GM12872 (cell line): ENCODE data around the gene NAPA.

ENCODE experiments used
- TF ChIP-seq, protein P1 (sequence below): IDR thresholded peaks from 3 replicates; pipeline ENCODE4 v1.5.1; 2011; ENCODE audit warnings: low read depth, mild to moderate bottlenecking, low read length, moderate library complexity; ENCODE audit not compliant: insufficient read depth

Gene NAPA

DNA sequence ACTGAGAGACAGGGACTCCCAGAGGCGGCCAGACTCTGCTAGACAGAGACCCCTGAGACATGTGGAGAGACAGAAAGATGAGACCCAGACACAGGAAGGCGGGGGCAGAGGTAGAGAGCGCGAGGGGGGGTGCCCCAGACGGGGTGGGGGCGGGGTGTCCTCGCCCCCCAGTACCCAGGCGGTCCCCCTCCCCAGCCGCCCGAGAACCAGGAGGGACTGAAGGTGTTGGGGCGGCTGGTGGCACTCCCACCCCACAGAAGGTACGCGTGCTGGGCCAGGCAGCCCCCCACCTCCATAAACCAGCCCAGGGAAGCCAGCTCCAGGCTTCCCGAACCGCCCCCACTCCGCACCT, 43.5 kb downstream of the NAPA start:
- TF ChIP-seq, protein P1, sequence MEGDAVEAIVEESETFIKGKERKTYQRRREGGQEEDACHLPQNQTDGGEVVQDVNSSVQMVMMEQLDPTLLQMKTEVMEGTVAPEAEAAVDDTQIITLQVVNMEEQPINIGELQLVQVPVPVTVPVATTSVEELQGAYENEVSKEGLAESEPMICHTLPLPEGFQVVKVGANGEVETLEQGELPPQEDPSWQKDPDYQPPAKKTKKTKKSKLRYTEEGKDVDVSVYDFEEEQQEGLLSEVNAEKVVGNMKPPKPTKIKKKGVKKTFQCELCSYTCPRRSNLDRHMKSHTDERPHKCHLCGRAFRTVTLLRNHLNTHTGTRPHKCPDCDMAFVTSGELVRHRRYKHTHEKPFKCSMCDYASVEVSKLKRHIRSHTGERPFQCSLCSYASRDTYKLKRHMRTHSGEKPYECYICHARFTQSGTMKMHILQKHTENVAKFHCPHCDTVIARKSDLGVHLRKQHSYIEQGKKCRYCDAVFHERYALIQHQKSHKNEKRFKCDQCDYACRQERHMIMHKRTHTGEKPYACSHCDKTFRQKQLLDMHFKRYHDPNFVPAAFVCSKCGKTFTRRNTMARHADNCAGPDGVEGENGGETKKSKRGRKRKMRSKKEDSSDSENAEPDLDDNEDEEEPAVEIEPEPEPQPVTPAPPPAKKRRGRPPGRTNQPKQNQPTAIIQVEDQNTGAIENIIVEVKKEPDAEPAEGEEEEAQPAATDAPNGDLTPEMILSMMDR: no peak

DNA sequence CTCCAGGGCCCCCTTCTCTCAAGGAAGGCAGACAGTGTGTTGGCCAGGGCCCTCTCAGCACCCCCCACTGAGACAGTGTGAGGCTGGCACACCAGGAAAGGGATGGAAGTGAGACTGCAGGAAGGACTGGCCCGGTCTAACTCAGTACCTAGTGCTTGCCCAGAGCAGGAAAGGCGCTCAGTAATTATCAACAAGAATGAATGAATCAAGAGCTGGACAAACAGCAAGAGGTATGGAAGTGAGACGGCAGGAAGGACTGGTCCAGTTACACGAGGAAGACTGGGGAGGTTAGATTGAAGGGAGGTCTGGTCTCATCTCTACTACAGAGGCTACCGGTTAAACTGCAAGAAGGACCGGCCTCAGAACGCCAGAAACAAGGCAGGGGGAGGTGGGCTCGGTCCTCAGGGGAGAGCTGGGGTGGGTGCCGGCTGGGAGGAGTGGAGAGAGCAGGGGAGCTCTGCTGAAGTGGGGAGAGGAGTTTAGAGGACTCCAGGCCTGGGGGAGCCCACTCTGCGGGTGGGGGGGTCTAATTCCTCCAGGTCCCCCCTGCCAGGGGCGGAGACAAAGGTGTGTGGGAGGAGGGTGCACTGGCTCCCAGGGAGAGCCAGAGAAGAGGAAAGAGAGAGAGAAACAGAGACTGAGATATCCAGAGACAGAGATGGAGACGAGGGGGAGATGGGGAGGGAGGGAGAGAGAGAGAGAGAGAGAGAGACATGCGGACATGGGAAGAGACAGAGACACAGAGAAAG, 44.2 kb downstream of the NAPA start:
- TF ChIP-seq, protein P1: no peak

DNA sequence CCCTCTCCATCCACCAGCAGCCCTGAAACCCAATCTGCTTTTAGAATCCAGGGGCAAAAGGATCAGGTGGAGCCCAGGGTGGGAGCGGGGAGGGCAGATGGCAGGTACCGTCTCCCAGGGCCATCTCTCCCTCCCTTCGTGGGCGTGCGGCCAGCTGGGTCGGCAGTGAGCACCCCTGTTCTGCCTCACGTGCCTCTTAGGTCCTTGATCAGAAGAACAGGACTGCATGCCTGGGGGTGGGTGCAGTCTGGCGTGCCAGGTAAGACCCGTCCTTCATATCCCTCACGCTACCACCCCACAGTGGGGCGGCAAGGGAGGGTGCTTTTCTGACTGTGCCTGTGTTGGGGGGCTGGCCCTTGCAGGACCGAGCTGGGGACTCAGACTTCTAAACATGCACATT, 45.1 kb downstream of the NAPA start:
- TF ChIP-seq, protein P1: no peak

DNA sequence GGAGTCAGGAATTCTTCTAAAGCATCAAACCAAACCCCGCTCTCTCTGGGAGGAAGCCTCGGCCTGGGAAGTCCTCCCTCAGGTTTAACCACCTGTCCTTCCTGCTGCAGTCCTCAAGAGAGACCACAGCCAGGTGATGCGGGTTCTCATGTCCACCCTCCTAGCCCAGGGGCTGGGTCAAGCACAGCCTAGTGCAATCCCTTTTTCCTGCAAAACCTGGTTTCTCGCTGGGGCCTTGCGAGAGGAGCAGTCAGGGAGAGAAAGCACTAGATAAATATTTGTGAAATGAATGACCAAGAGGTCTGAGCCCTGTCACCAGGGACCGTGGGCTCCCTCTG, 45.5 kb downstream of the NAPA start:
- TF ChIP-seq, protein P1: no peak

DNA sequence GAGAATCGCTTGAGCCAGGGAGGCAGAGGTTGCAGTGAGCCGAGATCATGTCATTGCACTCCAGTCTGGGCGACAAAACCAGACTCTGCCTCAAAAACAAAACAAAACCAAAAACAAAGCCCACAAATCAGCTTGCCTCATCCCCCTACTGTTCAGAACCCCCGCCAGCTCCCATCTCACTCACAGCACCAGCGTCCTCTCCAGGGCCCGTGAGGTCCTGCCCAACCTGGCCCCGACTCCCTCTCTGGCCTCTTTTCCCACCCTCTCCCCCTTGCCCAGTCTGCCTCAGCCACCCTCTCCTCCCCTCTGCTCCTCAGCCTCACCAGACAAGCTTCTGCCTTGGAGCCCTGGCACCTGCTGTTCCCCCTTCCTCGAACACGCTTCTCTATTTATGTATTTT, 46.9 kb downstream of the NAPA start:
- TF ChIP-seq, protein P1: no peak

DNA sequence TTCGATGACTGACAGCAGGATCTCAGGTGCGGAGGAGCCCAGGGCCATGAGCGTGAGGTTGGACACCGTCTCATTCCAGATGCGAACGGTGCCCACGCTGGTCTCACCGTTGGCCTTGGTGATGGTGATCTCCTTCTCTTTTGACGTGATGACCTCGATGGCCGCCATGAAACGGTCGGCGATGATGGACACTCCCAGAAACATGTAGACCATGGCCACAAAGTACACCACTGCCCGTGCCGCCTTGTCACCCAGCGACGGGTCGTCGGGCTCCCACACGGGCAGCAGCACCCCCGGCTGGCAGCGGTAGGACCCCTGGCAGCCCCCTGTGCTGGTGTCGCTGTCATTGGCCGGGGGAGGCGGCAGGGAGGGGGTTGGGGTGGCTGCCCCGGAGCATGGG, 48.9 kb downstream of the NAPA start:
- TF ChIP-seq, protein P1: no peak

DNA sequence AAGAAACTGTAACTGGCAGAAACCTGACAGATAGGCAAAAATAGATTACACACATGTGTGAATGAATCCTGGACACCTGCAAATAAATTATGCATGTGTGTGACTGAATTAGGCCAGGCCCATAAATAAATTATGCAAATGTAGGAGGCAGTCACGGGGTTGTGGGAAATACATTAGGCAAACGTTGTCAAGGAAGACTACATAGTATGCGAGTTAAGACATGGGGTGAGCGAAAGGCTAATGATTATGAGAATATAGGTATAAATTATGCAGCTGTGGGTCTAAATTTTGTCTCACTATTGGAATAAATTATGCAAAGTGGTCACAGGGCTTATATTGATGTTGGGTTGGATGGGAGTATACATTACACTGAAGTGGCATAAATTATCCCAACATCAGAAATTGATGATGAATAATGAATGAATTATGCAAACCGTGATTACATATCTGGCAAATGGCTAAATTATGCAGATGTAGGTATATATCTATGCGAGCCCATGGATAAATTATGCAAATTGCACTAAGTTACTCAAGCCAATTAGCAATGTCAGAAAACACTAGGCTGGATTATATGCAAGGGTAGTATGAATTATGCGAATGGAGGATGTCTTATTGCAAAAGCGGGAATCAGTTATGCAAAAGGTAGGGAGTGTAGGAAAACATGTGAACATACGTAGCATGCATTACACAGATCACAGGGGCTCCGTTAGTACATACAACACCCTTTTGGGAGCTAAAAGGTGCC, 50.0 kb downstream of the NAPA start:
- TF ChIP-seq, protein P1: no peak
